Transverse colon (tissue), 4 donors: Measurements from ENCODE around the gene AIRE.

Source experiments
- CTCF ChIP-seq, 5 experiments: fragments of 200-600 bp in 3 of 5; fragments of 450-650 bp in 2 of 5; sonication (generic) in 3 of 5; IDR thresholded peaks; 1 replicate in 2 of 5; 2 replicates in 3 of 5; pipeline ENCODE4 v1.5.1; 2016 to 2017; ENCODE audit warnings: antibody characterized with exemption in 5 of 5, inconsistent platforms in 3 of 5, mild to moderate bottlenecking in 2 of 5, moderate library complexity in 1 of 5
- EP300 ChIP-seq: sonication (generic); formaldehyde crosslinking; IDR thresholded peaks from one replicate; pipeline ENCODE4 v1.6.1; 2017; ENCODE audit warnings: antibody characterized with exemption, low read depth
- POLR2A ChIP-seq: fragments of 450-650 bp; IDR thresholded peaks from one replicate; pipeline ENCODE4 v1.6.1; 2016; ENCODE audit warnings: antibody characterized with exemption, mild to moderate bottlenecking, moderate library complexity
- POLR2AphosphoS5 ChIP-seq, 3 donors: sonication (generic); formaldehyde crosslinking; IDR thresholded peaks; one replicate each; pipeline ENCODE4 v1.6.1; 2016; ENCODE audit warnings: antibody characterized with exemption in 3 of 3

GRCh38 chr21:44304011-44304616, 18.4 kb downstream of the AIRE start:
- peak in 1 of 5 experiments; percentile 3 for TF ChIP-seq CTCF (IDR thresholded peaks at IDR 0.05)
- no peak for TF ChIP-seq EP300
- TF ChIP-seq POLR2A = no peak
- no peak for TF ChIP-seq POLR2AphosphoS5 (IDR thresholded peaks at IDR 0.05)
